ENCODE data around the gene RANBP17.

DNA sequence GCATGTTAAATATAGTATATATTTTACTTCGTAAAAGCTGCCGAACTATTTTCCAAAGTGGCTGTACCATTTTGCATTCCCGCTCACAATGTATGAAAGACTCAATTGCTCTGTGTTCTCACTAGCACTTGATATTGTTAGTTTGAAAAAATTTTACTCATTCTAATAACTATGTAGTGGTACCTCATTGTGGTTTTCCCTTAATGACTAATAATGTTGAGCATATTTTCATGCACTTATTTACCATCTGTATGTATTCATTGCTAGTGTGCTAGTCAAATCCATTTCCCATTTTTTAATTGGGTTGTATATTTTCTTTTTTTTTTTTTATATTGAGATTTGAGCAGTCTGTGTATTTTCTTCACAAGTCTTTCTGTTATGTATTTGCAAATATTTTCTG lies 58.4 kb downstream of the RANBP17 start:
- TF ChIP-seq, protein P1, sequence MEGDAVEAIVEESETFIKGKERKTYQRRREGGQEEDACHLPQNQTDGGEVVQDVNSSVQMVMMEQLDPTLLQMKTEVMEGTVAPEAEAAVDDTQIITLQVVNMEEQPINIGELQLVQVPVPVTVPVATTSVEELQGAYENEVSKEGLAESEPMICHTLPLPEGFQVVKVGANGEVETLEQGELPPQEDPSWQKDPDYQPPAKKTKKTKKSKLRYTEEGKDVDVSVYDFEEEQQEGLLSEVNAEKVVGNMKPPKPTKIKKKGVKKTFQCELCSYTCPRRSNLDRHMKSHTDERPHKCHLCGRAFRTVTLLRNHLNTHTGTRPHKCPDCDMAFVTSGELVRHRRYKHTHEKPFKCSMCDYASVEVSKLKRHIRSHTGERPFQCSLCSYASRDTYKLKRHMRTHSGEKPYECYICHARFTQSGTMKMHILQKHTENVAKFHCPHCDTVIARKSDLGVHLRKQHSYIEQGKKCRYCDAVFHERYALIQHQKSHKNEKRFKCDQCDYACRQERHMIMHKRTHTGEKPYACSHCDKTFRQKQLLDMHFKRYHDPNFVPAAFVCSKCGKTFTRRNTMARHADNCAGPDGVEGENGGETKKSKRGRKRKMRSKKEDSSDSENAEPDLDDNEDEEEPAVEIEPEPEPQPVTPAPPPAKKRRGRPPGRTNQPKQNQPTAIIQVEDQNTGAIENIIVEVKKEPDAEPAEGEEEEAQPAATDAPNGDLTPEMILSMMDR (IDR thresholded peaks at IDR 0.05) = no peak
- no peak for TF ChIP-seq POLR2A (IDR thresholded peaks at IDR 0.05)
